ENCODE results near the gene IL17RA.
"Not testable (repeated sequence)": the region's sequence is repeated elsewhere in the genome, so short reads cannot be mapped to it uniquely, and the experiment has no call there.

The IL17RA gene, protein sequence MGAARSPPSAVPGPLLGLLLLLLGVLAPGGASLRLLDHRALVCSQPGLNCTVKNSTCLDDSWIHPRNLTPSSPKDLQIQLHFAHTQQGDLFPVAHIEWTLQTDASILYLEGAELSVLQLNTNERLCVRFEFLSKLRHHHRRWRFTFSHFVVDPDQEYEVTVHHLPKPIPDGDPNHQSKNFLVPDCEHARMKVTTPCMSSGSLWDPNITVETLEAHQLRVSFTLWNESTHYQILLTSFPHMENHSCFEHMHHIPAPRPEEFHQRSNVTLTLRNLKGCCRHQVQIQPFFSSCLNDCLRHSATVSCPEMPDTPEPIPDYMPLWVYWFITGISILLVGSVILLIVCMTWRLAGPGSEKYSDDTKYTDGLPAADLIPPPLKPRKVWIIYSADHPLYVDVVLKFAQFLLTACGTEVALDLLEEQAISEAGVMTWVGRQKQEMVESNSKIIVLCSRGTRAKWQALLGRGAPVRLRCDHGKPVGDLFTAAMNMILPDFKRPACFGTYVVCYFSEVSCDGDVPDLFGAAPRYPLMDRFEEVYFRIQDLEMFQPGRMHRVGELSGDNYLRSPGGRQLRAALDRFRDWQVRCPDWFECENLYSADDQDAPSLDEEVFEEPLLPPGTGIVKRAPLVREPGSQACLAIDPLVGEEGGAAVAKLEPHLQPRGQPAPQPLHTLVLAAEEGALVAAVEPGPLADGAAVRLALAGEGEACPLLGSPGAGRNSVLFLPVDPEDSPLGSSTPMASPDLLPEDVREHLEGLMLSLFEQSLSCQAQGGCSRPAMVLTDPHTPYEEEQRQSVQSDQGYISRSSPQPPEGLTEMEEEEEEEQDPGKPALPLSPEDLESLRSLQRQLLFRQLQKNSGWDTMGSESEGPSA

DNA sequence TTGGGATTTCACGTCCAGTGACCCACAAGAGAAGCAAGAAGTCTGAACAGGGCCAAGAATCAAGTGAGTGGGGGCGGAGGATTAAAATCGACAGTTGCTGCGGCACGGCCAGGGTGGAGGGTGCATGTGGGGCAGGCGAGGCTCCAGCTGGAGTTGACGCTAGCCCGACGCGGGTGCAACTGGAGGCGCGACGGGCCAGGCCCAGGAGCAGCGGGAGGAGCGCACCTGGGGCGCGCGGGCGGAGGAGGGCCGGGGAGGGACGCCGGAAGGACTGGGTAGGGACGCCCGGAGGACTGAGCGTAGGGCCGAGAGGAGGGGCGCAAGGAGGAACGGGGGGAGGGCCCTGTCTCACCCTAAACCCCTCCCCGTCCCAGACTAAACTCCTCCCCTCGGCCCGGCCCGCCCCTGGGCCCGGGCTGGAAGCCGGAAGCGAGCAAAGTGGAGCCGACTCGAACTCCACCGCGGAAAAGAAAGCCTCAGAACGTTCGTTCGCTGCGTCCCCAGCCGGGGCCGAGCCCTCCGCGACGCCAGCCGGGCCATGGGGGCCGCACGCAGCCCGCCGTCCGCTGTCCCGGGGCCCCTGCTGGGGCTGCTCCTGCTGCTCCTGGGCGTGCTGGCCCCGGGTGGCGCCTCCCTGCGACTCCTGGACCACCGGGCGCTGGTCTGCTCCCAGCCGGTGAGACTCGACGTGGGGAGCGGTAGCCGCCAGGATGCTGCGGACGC, at the start of gene IL17RA:
Gene IL17RA (plus strand): TSS at position 447 of the 723 bp plus-strand sequence. CDS start 92 bp downstream, at position 539.
- peak; percentile 88 to 91 for DNase-seq

DNA sequence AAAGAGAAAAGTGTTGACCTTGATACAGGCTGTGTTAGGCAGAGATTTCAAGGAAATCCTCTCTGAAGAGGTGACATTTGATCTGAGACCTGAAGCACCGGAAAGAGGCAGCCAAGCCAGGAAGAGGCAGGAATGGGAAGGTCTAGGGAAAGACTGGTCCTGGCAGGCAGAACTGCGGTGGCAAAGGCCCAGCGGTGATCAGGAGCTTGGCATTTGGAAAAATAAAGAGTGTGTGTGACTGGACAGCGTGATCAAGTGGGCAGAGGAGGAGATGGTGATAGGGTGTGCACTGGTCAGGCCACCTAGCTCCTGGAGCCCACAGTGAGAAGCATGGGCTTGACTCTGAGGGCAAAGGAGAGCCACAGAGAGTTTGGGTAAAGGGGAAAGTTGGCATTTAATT, 49.6 kb upstream of the IL17RA start:
- DNase-seq, result no peak

DNA sequence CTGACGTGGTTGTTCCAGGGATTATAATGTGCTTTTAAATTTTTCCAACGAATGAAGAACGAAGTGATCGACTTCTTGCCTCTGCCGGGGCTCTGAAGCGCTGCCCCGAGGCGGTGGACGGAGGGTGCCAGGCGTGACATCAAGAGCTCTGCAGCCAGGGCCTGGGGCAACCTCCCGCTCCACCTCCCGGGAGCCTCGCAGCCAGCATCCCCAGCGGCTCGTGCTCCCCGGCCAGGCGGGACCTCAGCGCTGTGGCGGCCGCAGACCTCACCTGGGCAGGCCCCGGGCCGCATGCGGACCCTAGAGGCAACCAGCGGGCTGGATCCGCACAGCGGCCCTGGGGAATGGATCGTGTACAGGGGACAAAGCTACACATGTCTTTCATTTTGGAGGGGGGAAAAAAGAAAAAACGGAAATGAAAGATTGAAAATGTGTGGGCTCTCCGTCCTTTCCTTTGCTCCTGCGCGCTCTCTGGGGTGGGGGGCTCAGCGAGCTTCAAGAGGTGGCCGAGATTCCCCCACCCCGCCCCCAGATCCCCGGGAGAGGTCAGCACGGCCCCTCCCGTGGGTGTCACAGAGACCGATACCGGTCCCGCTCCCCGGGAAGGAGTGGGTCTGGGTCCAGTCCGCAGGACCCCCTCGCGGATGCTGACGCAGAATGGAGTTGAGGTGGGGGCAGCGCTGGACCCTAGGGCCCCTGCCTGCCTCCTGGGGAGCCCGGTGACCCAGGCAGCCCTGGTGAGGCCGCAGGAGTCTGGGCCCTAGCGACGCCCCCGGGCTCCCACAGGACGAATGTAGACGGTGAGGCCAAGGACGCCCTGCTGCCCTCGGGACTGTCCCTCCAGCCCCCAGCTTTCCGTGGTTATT, 48.6 kb upstream of the IL17RA start:
- DNase-seq, result not testable (repeated sequence)

DNA sequence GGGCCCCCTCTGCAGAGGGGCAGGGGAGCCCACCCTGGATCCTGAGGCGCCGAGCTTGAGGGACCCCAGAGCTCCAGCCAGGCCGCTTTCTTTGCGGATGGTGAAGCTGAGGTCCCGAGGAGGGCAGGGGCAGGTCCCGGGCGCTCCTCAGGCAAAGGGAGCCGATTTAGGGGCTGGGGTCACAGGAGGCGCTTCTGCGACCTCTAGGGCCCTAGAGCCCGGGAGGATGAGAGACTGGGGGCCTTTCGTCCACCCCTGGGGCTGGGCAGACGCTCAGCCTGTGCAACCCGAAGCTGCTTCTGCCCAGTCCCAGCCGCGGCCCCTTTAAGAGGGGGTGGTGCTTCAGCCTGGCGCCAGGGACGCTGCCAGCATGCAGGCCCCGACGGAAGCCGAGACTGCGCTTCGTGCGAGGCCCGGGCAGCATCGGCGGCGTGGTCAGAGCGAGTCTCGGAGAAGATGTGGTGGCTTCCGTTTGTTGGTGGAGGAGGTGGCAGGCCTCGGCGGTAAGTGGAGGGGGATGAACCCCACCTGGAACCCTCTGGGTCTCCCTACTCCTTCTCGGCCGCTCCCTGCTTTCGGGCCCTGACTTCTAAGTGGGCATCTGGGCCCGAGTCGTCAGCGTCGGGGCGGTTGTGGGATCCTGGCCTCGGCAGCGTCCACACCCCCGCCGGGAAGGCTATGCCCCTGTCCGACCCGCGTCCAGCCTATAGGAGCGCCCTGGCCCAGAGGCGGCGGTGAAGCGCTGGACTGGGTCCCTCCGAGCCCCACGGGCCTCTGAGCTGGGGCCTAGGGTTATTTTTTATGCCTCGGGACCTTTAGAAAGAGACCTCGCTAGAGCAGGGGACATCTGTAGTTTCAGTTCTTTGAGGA, 47.7 kb upstream of the IL17RA start:
- not testable (repeated sequence) for DNase-seq

DNA sequence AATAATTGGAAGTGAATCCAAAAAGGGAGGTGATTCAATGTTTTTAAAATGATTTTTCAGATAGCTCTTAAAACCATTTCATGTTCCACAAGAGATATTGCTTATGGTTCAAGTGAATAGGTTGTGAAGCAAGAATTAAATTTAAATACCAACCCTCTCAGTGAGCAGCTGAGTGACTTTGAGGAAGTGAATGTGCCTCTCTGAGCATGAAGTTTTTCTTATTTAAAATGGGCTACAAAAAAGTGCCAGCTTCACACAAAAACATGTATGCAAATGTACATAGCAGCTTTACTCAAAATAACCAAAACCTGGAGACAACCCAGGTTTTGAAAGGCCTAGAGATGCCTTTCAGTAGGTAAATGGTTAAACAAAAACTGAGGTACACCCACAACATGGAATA, 41.3 kb upstream of the IL17RA start:
- no peak for DNase-seq

DNA sequence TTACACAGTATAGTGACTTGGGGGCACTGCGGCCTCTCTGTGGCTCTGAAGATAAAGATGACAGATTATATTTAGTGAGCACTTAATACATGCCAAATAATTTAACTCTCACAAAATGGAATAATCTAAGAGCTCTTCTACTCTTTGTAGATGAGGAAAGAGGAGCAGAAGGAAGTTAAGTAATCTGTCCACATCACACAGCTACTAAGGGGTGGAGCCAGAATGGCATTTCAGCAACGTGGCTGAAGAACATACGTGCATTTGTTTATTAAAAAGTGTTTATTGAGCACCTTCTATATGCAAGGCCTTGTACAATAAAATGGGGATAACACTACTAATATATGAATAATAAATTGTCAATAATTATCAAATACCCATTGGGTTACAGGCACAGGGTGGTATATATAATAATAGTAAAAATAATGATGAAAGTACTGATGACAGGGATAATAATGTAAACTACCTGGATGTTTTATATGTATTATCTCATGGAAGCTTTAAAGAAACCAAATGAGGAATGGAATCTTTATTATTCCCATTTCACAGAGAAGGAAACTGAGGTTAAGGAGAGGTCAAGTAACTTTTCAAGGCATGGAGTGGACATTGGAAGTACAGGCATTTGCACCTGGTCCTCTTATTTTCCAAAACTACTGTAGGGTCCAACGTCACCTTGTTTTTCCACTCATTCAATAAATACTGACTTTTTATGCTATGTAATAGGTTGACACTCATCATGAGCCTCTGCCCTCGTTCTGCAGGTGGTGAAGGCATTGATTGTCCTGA, 38.0 kb upstream of the IL17RA start:
- DNase-seq, result no peak

DNA sequence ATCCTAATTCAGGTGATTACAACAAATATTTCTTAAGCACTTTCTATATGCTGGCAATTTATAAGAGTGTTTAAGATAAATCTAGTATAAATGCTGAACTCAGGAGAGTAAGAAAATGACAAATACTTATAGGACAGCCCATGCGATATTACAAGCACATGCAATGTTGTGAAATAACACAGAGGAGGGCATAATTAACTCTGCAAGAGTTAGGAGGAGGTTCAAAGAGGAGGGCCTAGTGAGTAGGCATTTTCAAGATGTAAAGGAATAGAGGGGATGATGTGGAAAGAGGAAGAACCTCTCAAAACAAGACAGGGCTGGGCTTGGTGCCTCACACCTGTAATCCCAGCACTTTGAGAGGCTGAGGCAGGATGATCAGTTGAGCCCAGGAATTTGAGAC, 37.1 kb upstream of the IL17RA start:
- no peak for DNase-seq

DNA sequence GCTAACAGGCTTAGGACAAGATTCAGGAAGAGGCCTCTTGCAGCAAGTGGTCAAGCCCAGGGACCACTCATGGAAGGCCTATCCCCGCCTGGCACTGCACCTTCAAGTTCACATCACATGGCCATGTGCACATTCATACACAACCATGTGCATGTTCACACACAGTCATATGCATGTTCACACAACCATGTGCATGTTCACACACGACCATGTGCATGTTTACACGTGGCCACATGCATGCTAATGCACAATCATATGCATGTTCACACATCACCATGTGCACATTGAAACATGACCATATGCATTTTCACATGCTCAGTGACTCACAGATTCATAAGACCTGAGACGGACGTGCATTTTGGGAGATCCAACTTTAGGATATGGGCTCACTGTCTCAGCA, 28.7 kb upstream of the IL17RA start:
- no peak for DNase-seq

DNA sequence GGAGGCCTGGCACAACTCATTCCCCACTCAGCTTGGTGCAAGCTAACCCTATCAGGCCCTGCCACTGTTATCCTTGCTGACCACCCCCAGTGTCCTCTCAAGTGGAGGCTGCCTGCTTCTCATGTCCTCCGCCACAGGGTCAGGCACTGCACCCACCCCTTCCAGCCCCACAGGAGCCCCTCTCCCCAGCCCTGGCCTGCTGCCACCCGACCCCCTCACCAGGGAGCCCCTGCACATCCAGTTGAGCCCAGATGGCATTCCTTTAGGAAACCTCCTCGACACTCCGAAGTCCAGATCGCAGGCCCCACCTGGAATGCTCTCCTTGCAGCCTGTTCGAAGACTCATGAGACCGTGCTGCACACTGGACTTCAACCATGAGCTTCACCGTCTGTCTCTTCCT, 28.0 kb upstream of the IL17RA start:
- DNase-seq, result no peak

DNA sequence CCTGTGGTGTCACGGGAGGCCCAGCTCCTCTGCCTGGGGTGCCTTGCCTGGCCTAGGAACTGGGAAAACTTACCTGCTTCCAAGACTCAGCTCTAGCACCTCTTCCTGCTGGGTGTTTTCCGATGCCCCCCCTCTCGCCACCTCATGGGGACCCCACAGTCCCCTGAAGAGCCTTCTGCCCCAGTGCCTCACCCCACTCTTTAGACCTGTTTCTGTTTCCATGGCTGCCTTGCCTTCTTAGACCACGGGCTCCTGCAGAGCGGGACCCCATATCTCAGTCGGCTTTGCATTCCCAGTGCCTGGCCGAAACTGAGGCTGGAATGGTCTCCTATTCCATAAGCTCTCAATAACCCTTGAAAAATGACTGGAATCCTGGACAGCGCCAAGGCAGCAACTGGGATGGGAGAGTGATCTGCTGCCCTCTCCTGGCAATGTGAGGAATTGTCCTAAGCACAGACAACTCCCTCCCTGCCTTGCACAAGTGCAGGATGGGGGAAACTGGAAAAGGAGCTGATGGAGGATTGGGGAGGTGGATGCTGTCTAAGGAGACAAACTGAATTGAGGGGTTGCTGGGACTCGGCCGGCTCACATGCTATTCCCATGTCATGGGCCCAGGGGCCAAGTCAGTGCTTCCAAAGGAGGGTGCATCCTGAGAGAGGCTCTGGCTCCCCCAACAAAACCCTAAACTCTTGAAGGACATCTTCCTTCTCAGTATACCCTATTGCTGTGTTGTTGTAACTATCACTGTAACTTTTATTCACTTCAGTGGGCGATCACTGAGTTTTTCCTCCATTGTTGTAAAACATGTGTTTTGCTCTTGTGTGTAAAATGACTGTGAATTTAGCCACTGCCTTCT, 26.6 kb upstream of the IL17RA start:
- DNase-seq, result peak; percentile 47 to 50

DNA sequence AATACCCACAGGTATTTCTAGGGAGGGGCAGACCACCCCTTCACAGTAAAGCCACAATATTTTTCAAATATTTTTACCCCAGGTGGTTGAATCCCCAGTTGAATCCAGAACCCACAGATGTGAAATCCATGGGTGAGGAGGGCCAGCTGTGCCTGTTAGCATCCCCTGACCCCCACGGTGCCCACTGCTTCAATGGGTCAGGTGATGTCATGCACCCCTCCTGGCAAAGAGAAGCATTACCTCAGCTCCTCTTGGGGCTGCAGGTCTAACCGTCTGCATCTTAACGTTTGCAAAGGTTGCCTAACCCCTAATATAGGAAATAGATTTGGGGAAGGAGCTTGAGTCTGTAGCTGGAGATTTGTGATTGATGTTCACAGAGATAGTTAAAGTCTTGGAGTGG, 24.7 kb upstream of the IL17RA start:
- DNase-seq, result no peak

DNA sequence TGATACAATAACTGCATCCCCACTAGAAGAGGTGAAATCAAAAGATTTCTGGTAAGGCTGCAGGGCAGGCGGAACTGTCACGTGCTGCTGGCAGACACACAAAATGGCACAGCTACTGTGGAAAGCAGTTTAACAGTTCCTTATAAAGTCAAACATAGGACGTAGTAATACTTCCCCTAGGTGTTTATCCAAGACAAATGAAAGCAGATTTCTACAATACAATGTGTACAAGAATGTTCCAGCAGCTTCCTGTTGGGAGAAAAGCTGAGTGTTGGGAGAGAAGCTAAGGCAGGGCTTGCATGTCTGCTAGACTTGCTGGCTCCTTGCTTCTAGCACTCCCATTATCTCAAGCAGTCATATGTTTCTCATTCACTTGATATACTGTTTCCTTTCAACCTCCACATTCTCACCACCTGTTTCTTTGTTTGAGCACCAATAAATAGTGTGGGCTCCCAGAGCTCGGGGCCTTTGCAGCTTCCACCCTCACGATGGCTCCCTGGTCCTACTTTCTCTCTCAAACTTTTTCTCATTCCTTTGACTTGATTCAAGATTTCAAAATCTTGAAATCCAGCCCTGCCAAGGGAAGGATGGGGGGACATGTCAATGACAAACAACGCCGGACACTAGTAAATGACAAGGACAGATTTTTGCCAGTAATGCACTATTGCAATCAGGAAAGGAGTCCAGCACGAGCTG, 21.2 kb upstream of the IL17RA start:
- DNase-seq, result no peak

DNA sequence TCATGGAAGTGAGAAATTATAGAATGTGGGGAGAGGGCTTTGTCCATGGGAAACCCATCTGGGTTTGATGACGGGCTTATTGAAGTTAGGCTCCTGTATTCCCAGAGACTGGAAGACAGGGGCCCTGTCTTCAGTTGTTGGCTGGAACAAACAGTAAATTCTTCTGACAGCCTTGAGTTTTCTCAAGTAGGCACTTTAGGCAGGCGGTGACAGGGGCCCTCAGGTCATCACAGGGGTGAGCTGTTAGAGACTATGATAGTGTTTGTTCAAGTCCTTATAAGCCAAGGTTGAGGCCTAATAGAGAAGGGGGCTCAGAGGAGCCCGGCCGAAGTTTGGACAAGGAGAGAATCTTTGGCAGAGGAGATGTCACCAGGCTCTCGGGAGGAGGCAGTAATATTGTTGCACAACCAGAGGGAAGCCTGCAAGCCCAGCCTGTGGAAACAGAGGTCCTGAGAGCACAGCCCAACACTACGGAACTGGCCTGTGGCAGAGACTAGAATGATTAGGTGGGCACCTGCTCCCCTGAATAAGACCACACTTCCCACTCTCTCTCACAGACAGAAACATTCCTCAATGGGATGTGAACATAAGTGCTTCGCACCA, 20.2 kb upstream of the IL17RA start:
- DNase-seq, result no peak

DNA sequence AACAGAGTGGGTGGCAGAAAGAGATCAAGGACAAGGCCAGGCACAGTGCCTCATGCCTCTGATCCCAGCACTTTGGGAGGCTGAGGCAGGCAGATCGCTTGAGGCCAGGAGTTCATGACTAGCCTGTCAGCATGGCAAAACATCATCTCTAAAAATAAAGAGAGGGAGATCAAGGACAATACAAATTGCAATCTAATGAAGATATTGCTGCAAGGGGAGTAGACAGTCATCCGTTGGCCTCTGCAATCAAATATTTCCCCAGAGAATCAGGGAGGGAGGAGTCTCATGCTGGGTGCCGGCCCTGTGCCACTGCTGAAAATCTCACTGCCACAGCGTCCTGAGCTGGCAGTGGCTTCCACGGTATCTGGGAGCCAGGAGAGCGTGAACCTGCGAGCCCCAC, 19.4 kb upstream of the IL17RA start:
- no peak for DNase-seq

DNA sequence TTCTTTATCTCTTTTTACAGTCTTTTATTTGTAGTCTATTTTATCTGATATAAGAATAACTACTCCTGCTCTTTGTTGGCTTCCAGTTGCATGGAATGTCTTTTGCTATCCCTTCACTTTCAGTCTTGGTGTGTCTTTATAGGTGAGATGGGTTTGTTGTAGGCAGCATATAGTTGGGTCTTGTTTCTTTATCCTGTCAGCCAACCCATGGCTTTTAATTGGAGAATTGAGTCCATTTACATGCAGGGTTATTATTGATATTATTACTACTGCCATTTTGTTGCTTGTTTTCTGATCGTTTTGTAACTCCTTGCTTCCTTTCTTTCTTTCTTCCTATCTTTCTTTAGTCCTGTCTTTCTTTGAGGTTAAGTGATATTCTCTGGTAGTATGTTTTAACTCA, 11.9 kb upstream of the IL17RA start:
- no peak for DNase-seq

DNA sequence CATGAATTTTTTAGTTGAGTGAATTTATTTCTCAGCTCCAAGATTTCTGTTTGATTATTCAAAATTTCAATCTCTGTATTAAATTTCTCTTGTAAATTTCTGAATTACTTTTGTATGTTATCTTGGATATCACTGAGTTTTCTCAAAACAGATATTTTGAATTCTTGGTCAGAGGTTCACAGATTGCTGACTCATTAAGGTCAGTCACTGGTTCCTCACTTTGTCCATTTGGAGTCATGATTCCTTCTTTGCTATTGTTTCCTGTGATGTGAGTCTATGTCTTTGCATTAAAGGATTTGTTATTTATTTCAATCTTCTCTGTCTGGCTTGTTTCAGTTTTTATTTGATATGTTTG, 10.2 kb upstream of the IL17RA start:
- DNase-seq, result no peak

DNA sequence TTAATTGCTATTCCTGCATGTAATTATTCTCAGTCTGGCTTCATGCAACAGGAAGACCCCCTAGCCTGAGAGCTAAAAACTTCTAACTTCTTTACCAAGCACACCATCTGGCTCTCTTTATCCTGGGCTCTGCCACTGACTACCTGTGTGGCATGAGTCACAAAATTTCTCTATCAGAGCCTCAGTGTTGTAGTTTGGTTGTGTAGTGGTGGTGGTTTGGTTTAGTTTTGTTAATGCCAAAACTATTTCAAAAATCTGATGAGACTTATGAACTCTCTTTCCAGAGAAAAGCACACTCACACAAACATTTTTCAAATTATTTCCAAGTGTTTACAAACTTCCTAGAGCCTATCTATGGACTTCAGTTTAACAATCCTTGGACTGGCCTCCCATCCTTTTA, 7.5 kb upstream of the IL17RA start:
- DNase-seq, result no peak

DNA sequence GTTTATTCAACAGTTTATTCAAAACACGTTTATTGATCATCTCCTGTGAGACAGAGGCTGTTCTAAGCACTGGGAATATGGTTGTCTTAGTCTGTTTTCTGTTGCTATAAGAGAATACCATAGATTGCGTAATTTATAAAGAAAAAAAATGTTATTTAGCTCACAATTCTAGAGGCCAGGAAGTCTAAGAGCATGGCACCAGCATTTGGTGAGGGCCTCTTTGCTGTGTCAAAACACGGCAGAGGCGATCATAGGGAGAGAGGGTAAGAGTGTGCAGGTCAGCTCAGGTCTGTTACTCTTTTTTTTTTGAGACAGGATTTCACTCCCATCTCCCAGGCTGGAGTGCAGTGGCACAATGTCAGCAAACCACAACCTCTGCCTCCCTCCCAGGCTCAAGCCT, 5.2 kb upstream of the IL17RA start:
- no peak for DNase-seq

DNA sequence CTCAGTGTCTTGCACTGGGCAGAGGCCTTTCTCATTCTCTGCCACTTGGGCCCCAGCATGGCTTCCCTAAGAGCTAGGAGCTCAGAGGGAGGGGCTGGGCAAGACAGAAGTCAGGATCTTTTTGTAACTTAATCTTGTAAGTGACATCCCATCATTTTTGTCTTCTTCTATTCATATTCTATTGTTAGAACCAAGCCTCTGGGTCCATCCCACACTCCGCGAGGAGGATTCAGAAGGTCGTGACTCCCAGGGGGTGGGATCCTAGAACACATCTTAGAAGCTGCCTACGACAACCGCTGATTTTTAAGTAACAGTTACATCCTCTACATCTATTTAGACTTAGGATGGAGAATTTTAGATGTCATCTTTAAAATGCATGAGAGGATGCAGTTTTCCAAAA, 1.5 kb upstream of the IL17RA start:
- DNase-seq, result no peak

Data from stimulated activated CD4-positive, alpha-beta T cell treated with anti-CD3 and anti-CD28 coated beads, Interleukin-2, amount 100 ng/mL, for 48 hours (primary cell).